Measurements from ENCODE around the gene MTHFD2. TPM values are rescaled to one million over a fixed set of nuclear protein-coding genes. Genes with fewer than 3 reads are reported as not detected.

The MTHFD2 gene
- total and polyA plus RNA-seq, 2 of the 8 experiments (the other 6 are each of a cell fraction or from before 2014, with no cell fraction given) = 99.5 to 291 TPM

GRCh38 chr2:74255660-74256213 is 57.3 kb downstream of the MTHFD2 start:
- Histone ChIP-seq H2AK5ac (ENCODE audit: low read depth, low read length) (no peak overlapping the region), H4K91ac (replicated peaks; ENCODE audit: insufficient read length, low read length) (no peak overlapping the region), H3K56ac (replicated peaks; ENCODE audit: insufficient read length, low read depth, low read length) (no peak overlapping the region), H3K4me3 (ENCODE audit: extremely low read depth in 1 of 4, insufficient read depth in 2 of 4, low read depth in 3 of 4, low read length in 4 of 4) (no peak overlapping the region), H4K5ac (ENCODE audit: insufficient read length, low read depth, low read length) (no peak overlapping the region), H3K14ac (ENCODE audit: insufficient read length) (no peak overlapping the region), H4K20me1 (replicated peaks in 1 of 2; ENCODE audit: control insufficient read depth in 1 of 2, insufficient read depth in 2 of 2, low read length in 2 of 2) (no peaks in the 10 kb centered on the region), H4K8ac (ENCODE audit: extremely low read depth, insufficient read depth, low read length) (no peak overlapping the region), H3K79me1 (ENCODE audit: low read depth, low read length) (no peaks in the 10 kb centered on the region), H2BK5ac (ENCODE audit: low read depth, low read length) (no peak overlapping the region), H3K4ac (replicated peaks; ENCODE audit: insufficient read length, low read depth, low read length) (no peak overlapping the region), H3K79me2 (ENCODE audit: control insufficient read depth in 1 of 2, insufficient read depth in 2 of 2, low read length in 2 of 2) (no peaks in the 10 kb centered on the region), H3K4me2 (ENCODE audit: insufficient read depth in 1 of 2, low read depth in 2 of 2, low read length in 2 of 2) (no peak overlapping the region), H3K9ac (replicated peaks in 1 of 4; ENCODE audit: extremely low read depth in 1 of 4, low read depth in 3 of 4, low read length in 3 of 4) (no peak overlapping the region), H3K27ac (ENCODE audit: low read depth, low read length) (no peak overlapping the region), H3K9me3 (ENCODE audit: insufficient read depth in 2 of 2, low read depth in 1 of 2, low read length in 1 of 2) (no peaks in the 10 kb centered on the region), H3K36me3 (ENCODE audit: control insufficient read depth in 2 of 4, insufficient read depth in 4 of 4, low read length in 3 of 4) (no peaks in the 10 kb centered on the region), H2BK120ac (replicated peaks; ENCODE audit: low read depth, low read length) (no peak overlapping the region), H2BK15ac (ENCODE audit: low read length) (no peak overlapping the region), H3K27me3 (replicated peaks in 1 of 4; ENCODE audit: control insufficient read depth in 3 of 4, extremely low read depth in 1 of 4, insufficient read depth in 3 of 4, low read length in 3 of 4) (no peaks in the 10 kb centered on the region; a peak in 3 of 7 replicates), H2AFZ (ENCODE audit: low read length) (no peak overlapping the region), H3K4me1 (replicated peaks in 1 of 4; ENCODE audit: control insufficient read depth in 3 of 4, insufficient read depth in 4 of 4, low read length in 3 of 4) (peaks cover 0 to 2% (median 0%) of the 10 kb centered on the region in 4 experiments; a peak in 1 of 7 replicates), H2BK12ac (ENCODE audit: low read depth, low read length) (0 out of 2 replicates have a peak overlapping the region, but pooled peaks have one; percentile 12), H3K23ac (ENCODE audit: insufficient read length) (no peak overlapping the region), H3K18ac (ENCODE audit: extremely low read depth, low read length) (no peak overlapping the region), H2BK20ac (ENCODE audit: low read length) (no peak overlapping the region), H3K23me2 (ENCODE audit: low read depth, low read length) (no peaks in the 10 kb centered on the region)
- TF ChIP-seq, protein P1, sequence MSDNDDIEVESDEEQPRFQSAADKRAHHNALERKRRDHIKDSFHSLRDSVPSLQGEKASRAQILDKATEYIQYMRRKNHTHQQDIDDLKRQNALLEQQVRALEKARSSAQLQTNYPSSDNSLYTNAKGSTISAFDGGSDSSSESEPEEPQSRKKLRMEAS (IDR thresholded peaks at IDR 0.05) = no peak
- no peak for TF ChIP-seq FOSL1 (IDR thresholded peaks at IDR 0.05; ENCODE audit: insufficient read depth, low read depth, low read length)
- no peak for TF ChIP-seq SP4 (IDR thresholded peaks at IDR 0.05; ENCODE audit: low read length)
- no peak for TF ChIP-seq POLR2AphosphoS5 (IDR thresholded peaks at IDR 0.05; ENCODE audit: low read depth, low read length)
- CTCF ChIA-PET (ENCODE audit: partially characterized antibody) = interaction anchor here (1.0 to 1.5 kb wide), 2 partner anchors 15 to 146 kb away, joined by 3 to 4 read pairs; no protein-coding TSS in a partner anchor
- FAIRE-seq (no peak), DNase-seq (ENCODE audit: low read depth in 1 of 2, low spot score in 2 of 2) (no peak)
- POLR2A ChIA-PET (ENCODE audit: partially characterized antibody) = no interaction called here
- 92% methylated on average over 18 of the region's 18 CpGs; no CpG with 5 or more reads in 1 of the 2 experiments for WGBS, 2 experiments (ENCODE audit: extremely low coverage in 1 of 2, insufficient coverage in 1 of 2, insufficient read length in 1 of 2, insufficient replicate concordance in 2 of 2, low coverage in 1 of 2, low lambda C conversion rate in 2 of 2, missing lambda C conversion rate in 1 of 2)
